Mesothelial cell of epicardium (in vitro differentiated cells): ENCODE results near the gene TPPP. TPM values are rescaled to one million over a fixed set of nuclear protein-coding genes. Genes with fewer than 3 reads are reported as not detected.

Experiments used
- DNase-seq, 2 experiments: peaks; one replicate each; pipeline ENCODE4 v3.0.0; 2021; ENCODE audit warnings: low spot score in 2 of 2; ENCODE audit not compliant: unreplicated experiment in 2 of 2
- H3K27ac Mint-ChIP-seq: 2 replicates; pipeline ENCODE4 v1.8.0; 2021; ENCODE audit warnings: mixed read lengths
- H3K27me3 Mint-ChIP-seq: 2 replicates; pipeline ENCODE4 v1.8.0; 2021; ENCODE audit warnings: low read depth, mixed read lengths
- H3K36me3 Mint-ChIP-seq: 2 replicates; pipeline ENCODE4 v1.8.0; 2021; ENCODE audit warnings: mixed read lengths
- H3K4me1 Mint-ChIP-seq: 2 replicates; pipeline ENCODE4 v1.8.0; 2021; ENCODE audit warnings: mixed read lengths
- H3K4me3 Mint-ChIP-seq: 2 replicates; pipeline ENCODE4 v1.8.0; 2021; ENCODE audit warnings: mild to moderate bottlenecking, moderate library complexity, mixed read lengths
- H3K9me3 Mint-ChIP-seq: 2 replicates; pipeline ENCODE4 v1.8.0; 2021; ENCODE audit warnings: mixed read lengths
- CTCF ChIP-seq: fragments of 200-600 bp; sonication (generic); IDR thresholded peaks from one replicate; pipeline ENCODE4 v1.5.0; 2021; ENCODE audit warnings: antibody characterized with exemption; ENCODE audit not compliant: unreplicated experiment
- total RNA-seq: library from RNA; stranded (reverse); gene quantifications from 3 replicates; pipeline ENCODE4 v1.2.1, GENCODE V29; 2021

The TPPP gene
- total RNA-seq, 1 donor from 2014 or later, result 0.16 TPM

- no peak for DNase-seq
- no peaks in the 10 kb centered on the region for H3K27me3 Mint-ChIP-seq
- H3K9me3 Mint-ChIP-seq, result no peaks in the 10 kb centered on the region
- H3K36me3 Mint-ChIP-seq, result peaks cover 20% of the 10 kb centered on the region
- no peak overlapping the region for H3K27ac Mint-ChIP-seq
- TF ChIP-seq CTCF, result no peak
- no peaks in the 10 kb centered on the region for H3K4me1 Mint-ChIP-seq
- H3K4me3 Mint-ChIP-seq, result no peak overlapping the region
Measured at GRCh38 chr5:665956-666711, 27.0 kb downstream of the TPPP start.

- TF ChIP-seq CTCF, result no peak
- H3K4me1 Mint-ChIP-seq, result no peaks in the 10 kb centered on the region
- H3K27ac Mint-ChIP-seq, result no peak overlapping the region
- H3K36me3 Mint-ChIP-seq, result peaks cover 22% of the 10 kb centered on the region
- no peaks in the 10 kb centered on the region for H3K9me3 Mint-ChIP-seq
- no peak for DNase-seq
- no peak overlapping the region for H3K4me3 Mint-ChIP-seq
- no peaks in the 10 kb centered on the region for H3K27me3 Mint-ChIP-seq
Measured at GRCh38 chr5:665541-665955, 27.6 kb downstream of the TPPP start.

- DNase-seq, result no peak
- H3K27me3 Mint-ChIP-seq, result no peaks in the 10 kb centered on the region
- TF ChIP-seq CTCF, result no peak
- no peak overlapping the region for H3K27ac Mint-ChIP-seq
- H3K9me3 Mint-ChIP-seq, result no peaks in the 10 kb centered on the region
- H3K36me3 Mint-ChIP-seq, result peaks cover 27% of the 10 kb centered on the region
- H3K4me1 Mint-ChIP-seq, result no peaks in the 10 kb centered on the region
- H3K4me3 Mint-ChIP-seq, result no peak overlapping the region
Measured at GRCh38 chr5:664994-665360, 28.2 kb downstream of the TPPP start.

- Mint-ChIP-seq H3K4me1 (no peaks in the 10 kb centered on the region), H3K9me3 (peaks cover 3% of the 10 kb centered on the region), H3K36me3 (peaks cover 32% of the 10 kb centered on the region), H3K27ac (no peak overlapping the region), H3K27me3 (no peaks in the 10 kb centered on the region), H3K4me3 (no peak overlapping the region)
- DNase-seq, result no peak
- TF ChIP-seq CTCF, result no peak
Measured at GRCh38 chr5:664343-664993, 28.7 kb downstream of the TPPP start.

- H3K27me3 Mint-ChIP-seq, result no peaks in the 10 kb centered on the region
- no peak for DNase-seq
- H3K4me1 Mint-ChIP-seq, result no peaks in the 10 kb centered on the region
- H3K36me3 Mint-ChIP-seq, result peaks cover 39% of the 10 kb centered on the region
- H3K9me3 Mint-ChIP-seq, result peaks cover 8% of the 10 kb centered on the region
- no peak overlapping the region for H3K27ac Mint-ChIP-seq
- H3K4me3 Mint-ChIP-seq, result no peak overlapping the region
- no peak for TF ChIP-seq CTCF
Measured at GRCh38 chr5:663436-664342, 29.5 kb downstream of the TPPP start.
